Stimulated activated CD8-positive, alpha-beta memory T cell treated with anti-CD3 and anti-CD28 coated beads, Interleukin-15, amount 100 ng/mL, for 4 hours (primary cell): ENCODE measurements around the gene SND1.

Experiments
- DNase-seq, 2 donors: peaks; one replicate each; pipeline ENCODE4 v3.0.0-alpha.2; 2020; ENCODE audit warnings: low read depth in 2 of 2

Gene SND1

GRCh38 chr7:127905021-127905420, 253.0 kb downstream of the SND1 start:
- DNase-seq: no peak

- no peak for DNase-seq
These were observed 253.7 kb downstream of the SND1 start for GRCh38 chr7:127905491-127906330.

- no peak for DNase-seq
These were observed 255.4 kb downstream of the SND1 start for GRCh38 chr7:127907110-127908040.

- DNase-seq: no peak
These were observed 256.6 kb downstream of the SND1 start for GRCh38 chr7:127908430-127909258.

- no peak for DNase-seq
These were observed 257.6 kb downstream of the SND1 start for GRCh38 chr7:127909424-127910152.

GRCh38 chr7:127910670-127911069, 258.7 kb downstream of the SND1 start:
- no peak for DNase-seq

- no peak for DNase-seq
These were observed 260.0 kb downstream of the SND1 start for GRCh38 chr7:127911968-127912511.

- DNase-seq: no peak
These were observed 260.9 kb downstream of the SND1 start for GRCh38 chr7:127912901-127913300.

GRCh38 chr7:127913686-127914085, 261.7 kb downstream of the SND1 start:
- no peak for DNase-seq

- DNase-seq: no peak
These were observed 262.7 kb downstream of the SND1 start for GRCh38 chr7:127914693-127915092.

- DNase-seq: no peak
These were observed 264.7 kb downstream of the SND1 start for GRCh38 chr7:127916735-127917134.

- DNase-seq: no peak
These were observed 266.1 kb downstream of the SND1 start for GRCh38 chr7:127918130-127918529.

GRCh38 chr7:127920787-127921438, 268.9 kb downstream of the SND1 start:
- no peak for DNase-seq

- DNase-seq: no peak
These were observed 270.7 kb downstream of the SND1 start for GRCh38 chr7:127922656-127923055.

GRCh38 chr7:127924874-127925273, 272.9 kb downstream of the SND1 start:
- DNase-seq: no peak

GRCh38 chr7:127927348-127927696, 275.3 kb downstream of the SND1 start:
- DNase-seq: no peak

- no peak for DNase-seq
These were observed 276.2 kb downstream of the SND1 start for GRCh38 chr7:127928222-127928621.

GRCh38 chr7:127928852-127929251, 276.9 kb downstream of the SND1 start:
- DNase-seq: no peak

GRCh38 chr7:127930341-127931328, 278.6 kb downstream of the SND1 start:
- no peak for DNase-seq
